Caco-2 (cell line): ENCODE results near the gene KIAA0930. TPM values are rescaled to one million over a fixed set of nuclear protein-coding genes. Genes with fewer than 3 reads are reported as not detected.

ENCODE experiments used
- BruUV-seq: library from RNA; stranded (reverse); fragments of 400-500 nt; replicated peaks from 2 replicates; lab custom pipeline; 2021; lab: Mats Ljungman, UMichigan
- CTCF ChIA-PET: fragments of 300-600 bp; sonication (Branson Sonifier 250); formaldehyde crosslinking; loops from one replicate; lab custom pipeline; 2022; ENCODE audit warnings: antibody characterized with exemption; lab: Charles Lee
- POLR2A ChIA-PET: fragments of 300-600 bp; sonication (Branson Sonifier 250); formaldehyde crosslinking; loops from one replicate; lab custom pipeline; 2022; ENCODE audit warnings: antibody characterized with exemption; lab: Charles Lee
- DNase-seq, 2 experiments: peaks; one replicate each; pipeline versions ENCODE4 v3.0.0 to v3.0.0-alpha.2; 2020 to 2022
- H3K27me3 ChIP-seq: replicated peaks from 2 replicates; pipeline ENCODE4 v1.6.0; 2011; ENCODE audit warnings: low read length; ENCODE audit not compliant: control insufficient read depth, insufficient read depth
- H3K36me3 ChIP-seq: 2 replicates; pipeline ENCODE4 v1.5.1; 2011; ENCODE audit warnings: low read length; ENCODE audit not compliant: control insufficient read depth, insufficient read depth
- H3K4me1 ChIP-seq: fragments of 250-450 bp; sonication (Bioruptor Pico); 2 replicates; pipeline ENCODE4 v1.5.1; 2020; ENCODE audit warnings: mild to moderate bottlenecking
- H3K4me3 ChIP-seq: 2 replicates; pipeline ENCODE4 v1.5.1; 2011; ENCODE audit warnings: low read depth, mild to moderate bottlenecking, control low read depth, low read length
- H3K9me3 ChIP-seq: fragments of 250-450 bp; sonication (Bioruptor Pico); 2 replicates; pipeline ENCODE4 v1.5.1; 2020; ENCODE audit warnings: mild to moderate bottlenecking, moderate library complexity
- H3K27ac Mint-ChIP-seq: one replicate; pipeline ENCODE4 v1.8.0; 2022; ENCODE audit warnings: mixed read lengths; ENCODE audit not compliant: unreplicated experiment
- H3K27me3 Mint-ChIP-seq: one replicate; pipeline ENCODE4 v1.8.0; 2022; ENCODE audit warnings: mixed read lengths; ENCODE audit not compliant: insufficient read depth, unreplicated experiment
- H3K36me3 Mint-ChIP-seq: one replicate; pipeline ENCODE4 v1.8.0; 2022; ENCODE audit warnings: mild to moderate bottlenecking, mixed read lengths; ENCODE audit not compliant: insufficient read depth, unreplicated experiment
- H3K4me1 Mint-ChIP-seq: one replicate; pipeline ENCODE4 v1.8.0; 2022; ENCODE audit warnings: low read depth, mixed read lengths; ENCODE audit not compliant: unreplicated experiment
- H3K4me3 Mint-ChIP-seq: one replicate; pipeline ENCODE4 v1.8.0; 2022; ENCODE audit warnings: mild to moderate bottlenecking, moderate library complexity, mixed read lengths; ENCODE audit not compliant: unreplicated experiment
- H3K9me3 Mint-ChIP-seq: one replicate; pipeline ENCODE4 v1.8.0; 2022; ENCODE audit warnings: mixed read lengths; ENCODE audit not compliant: unreplicated experiment
- CTCF ChIP-seq, 2 experiments: fragments of 200-600 bp in 1 of 2; IDR thresholded peaks; 1 replicate in 1 of 2; 2 replicates in 1 of 2; pipeline versions ENCODE4 v1.5.1 to v1.8.0; 2011 to 2022; ENCODE audit warnings: antibody characterized with exemption in 1 of 2, control low read depth in 1 of 2, inconsistent platforms in 1 of 2, low read depth in 1 of 2, low read length in 1 of 2, mild to moderate bottlenecking in 1 of 2, moderate library complexity in 1 of 2; ENCODE audit not compliant: insufficient read depth in 1 of 2, severe bottlenecking in 1 of 2, unreplicated experiment in 1 of 2
- intact Hi-C: fragments of 100-400 bp; cut with micrococcal nuclease; formaldehyde crosslinking; loops from one replicate; pipeline ENCODE4 v1.10.0; 2022; ENCODE audit not compliant: unreplicated experiment
- total RNA-seq: library from RNA; stranded (reverse); gene quantifications from 2 replicates; pipeline ENCODE4 v1.2.3, GENCODE V29; 2022

The KIAA0930 gene
- total RNA-seq, 1 experiment from 2014 or later, result 34.7 TPM

GRCh38 chr22:45210991-45211390 lies 29.7 kb downstream of the KIAA0930 start:
- CTCF ChIA-PET, result no interaction called here

GRCh38 chr22:45210577-45210976 lies 30.1 kb downstream of the KIAA0930 start:
- no peaks in the 10 kb centered on the region for H3K36me3 ChIP-seq
- no peak for DNase-seq
- CTCF ChIA-PET, result no interaction called here
- no peak overlapping the region for H3K4me3 ChIP-seq
- Mint-ChIP-seq H3K9me3 (no peaks in the 10 kb centered on the region), H3K4me1 (no peaks in the 10 kb centered on the region), H3K36me3 (no peaks in the 10 kb centered on the region), H3K27ac (peak overlapping the region; percentile 19), H3K4me3 (no peak overlapping the region), H3K27me3 (no peaks in the 10 kb centered on the region)
- POLR2A ChIA-PET, result no interaction called here
- H3K27me3 ChIP-seq, result no peaks in the 10 kb centered on the region
- H3K4me1 ChIP-seq, result no peaks in the 10 kb centered on the region
- TF ChIP-seq CTCF (IDR thresholded peaks at IDR 0.05; ENCODE audit: insufficient read depth in 1 of 2, low read depth in 1 of 2, low read length in 1 of 2, severe bottlenecking in 1 of 2, unreplicated experiment in 1 of 2), result no peak
- no TSS peak for BruUV-seq
- intact Hi-C loops, result no loop called here
- no peaks in the 10 kb centered on the region for H3K9me3 ChIP-seq

More at GRCh38 chr22:45210991-45211390, 29.7 kb downstream of the KIAA0930 start:
- no peaks in the 10 kb centered on the region for H3K36me3 Mint-ChIP-seq
- H3K4me3 Mint-ChIP-seq, result no peak overlapping the region
- no peaks in the 10 kb centered on the region for H3K27me3 Mint-ChIP-seq
- POLR2A ChIA-PET, result no interaction called here
- no TSS peak for BruUV-seq
- intact Hi-C loops, result no loop called here
- no peaks in the 10 kb centered on the region for H3K4me1 Mint-ChIP-seq
- Histone ChIP-seq H3K4me3 (no peak overlapping the region), H3K27me3 (no peaks in the 10 kb centered on the region), H3K36me3 (no peaks in the 10 kb centered on the region), H3K9me3 (no peaks in the 10 kb centered on the region), H3K4me1 (no peaks in the 10 kb centered on the region)
- TF ChIP-seq CTCF (IDR thresholded peaks at IDR 0.05; ENCODE audit: insufficient read depth in 1 of 2, low read depth in 1 of 2, low read length in 1 of 2, severe bottlenecking in 1 of 2, unreplicated experiment in 1 of 2), result no peak
- DNase-seq, result no peak
- peak overlapping the region; percentile 19 for H3K27ac Mint-ChIP-seq
- no peaks in the 10 kb centered on the region for H3K9me3 Mint-ChIP-seq

- Mint-ChIP-seq H3K27ac (no peak overlapping the region), H3K36me3 (no peaks in the 10 kb centered on the region), H3K4me1 (no peaks in the 10 kb centered on the region), H3K9me3 (no peaks in the 10 kb centered on the region), H3K27me3 (no peaks in the 10 kb centered on the region), H3K4me3 (no peak overlapping the region)
- BruUV-seq, result no TSS peak
- Histone ChIP-seq H3K4me1 (no peaks in the 10 kb centered on the region), H3K9me3 (no peaks in the 10 kb centered on the region), H3K27me3 (no peaks in the 10 kb centered on the region), H3K4me3 (no peak overlapping the region), H3K36me3 (no peaks in the 10 kb centered on the region)
- no peak for DNase-seq
- intact Hi-C loops, result no loop called here
- POLR2A ChIA-PET, result no interaction called here
- CTCF ChIA-PET, result no interaction called here
- no peak for TF ChIP-seq CTCF (IDR thresholded peaks at IDR 0.05; ENCODE audit: insufficient read depth in 1 of 2, low read depth in 1 of 2, low read length in 1 of 2, severe bottlenecking in 1 of 2, unreplicated experiment in 1 of 2)
These were observed 30.5 kb downstream of the KIAA0930 start for GRCh38 chr22:45210174-45210573.
